CD14-positive monocyte (primary cell): ENCODE measurements around the gene ARHGAP10. TPM values are rescaled to one million over a fixed set of nuclear protein-coding genes. Genes with fewer than 3 reads are reported as not detected.

Source experiments
- DNase-seq, 3 donors: peaks; one replicate each; pipeline ENCODE4 v3.0.0-alpha.2; 2011 to 2022
- H2AFZ ChIP-seq: 2 replicates; pipeline ENCODE4 v1.6.0; 2012; ENCODE audit warnings: mild to moderate bottlenecking, low read depth, low read length, inconsistent platforms; ENCODE audit not compliant: insufficient read depth, poor library complexity, severe bottlenecking
- H3K27ac ChIP-seq, 2 donors: 1 replicate in 1 of 2; 2 replicates in 1 of 2; pipeline ENCODE4 v1.5.1; 2012 to 2013; ENCODE audit warnings: low read length in 2 of 2, control low read depth in 1 of 2, inconsistent platforms in 1 of 2, low read depth in 1 of 2, mild to moderate bottlenecking in 1 of 2
- H3K27me3 ChIP-seq, 2 donors: one replicate each; pipeline versions ENCODE4 v1.6.0 to v1.6.1; 2011 to 2013; ENCODE audit warnings: low read length in 2 of 2; ENCODE audit not compliant: control insufficient read depth in 2 of 2, insufficient read depth in 2 of 2
- H3K36me3 ChIP-seq, 2 donors: replicated peaks in 1 of 2; 1 replicate in 1 of 2; 2 replicates in 1 of 2; pipeline versions ENCODE4 v1.5.1 to v1.6.1; 2012 to 2013; ENCODE audit warnings: low read length in 2 of 2, control low read depth in 1 of 2, inconsistent platforms in 1 of 2, mild to moderate bottlenecking in 1 of 2; ENCODE audit not compliant: insufficient read depth in 2 of 2, control insufficient read depth in 1 of 2
- H3K4me1 ChIP-seq, 2 donors: 1 replicate in 1 of 2; 2 replicates in 1 of 2; pipeline versions ENCODE4 v1.5.1 to v1.6.1; 2012 to 2013; ENCODE audit warnings: low read length in 2 of 2, control low read depth in 1 of 2, inconsistent platforms in 1 of 2, mild to moderate bottlenecking in 1 of 2, moderate library complexity in 1 of 2; ENCODE audit not compliant: insufficient read depth in 2 of 2, control insufficient read depth in 1 of 2
- H3K4me2 ChIP-seq: replicated peaks from 2 replicates; pipeline ENCODE3; 2012; ENCODE audit warnings: low read length, moderate library complexity, mild to moderate bottlenecking; ENCODE audit not compliant: poor library complexity, severe bottlenecking; ENCODE audit errors: extremely low read depth
- H3K4me3 ChIP-seq, 3 experiments: fragments of 200-600 bp in 1 of 3; sonication (generic) in 1 of 3; replicated peaks in 1 of 3; 1 replicate in 2 of 3; 2 replicates in 1 of 3; pipeline ENCODE4 v1.5.1; 2011 to 2013; ENCODE audit warnings: low read length in 3 of 3, mild to moderate bottlenecking in 3 of 3, control low read depth in 2 of 3, low read depth in 2 of 3, inconsistent platforms in 1 of 3, moderate library complexity in 1 of 3
- H3K79me2 ChIP-seq: 2 replicates; pipeline ENCODE4 v1.6.0; 2012; ENCODE audit warnings: mild to moderate bottlenecking, control low read depth, inconsistent platforms, low read length, moderate library complexity; ENCODE audit not compliant: insufficient read depth
- H3K9ac ChIP-seq: 2 replicates; pipeline ENCODE4 v1.6.0; 2017; ENCODE audit warnings: low read length, mild to moderate bottlenecking; ENCODE audit not compliant: insufficient read depth, poor library complexity, severe bottlenecking
- H3K9me3 ChIP-seq, 2 donors: replicated peaks in 1 of 2; 1 replicate in 1 of 2; 2 replicates in 1 of 2; pipeline versions ENCODE4 v1.5.1 to v1.6.1; 2012 to 2013; ENCODE audit warnings: low read length in 2 of 2, control low read depth in 1 of 2; ENCODE audit not compliant: control insufficient read depth in 1 of 2, insufficient read depth in 1 of 2
- H4K20me1 ChIP-seq: 2 replicates; pipeline ENCODE4 v1.6.0; 2012; ENCODE audit warnings: mild to moderate bottlenecking, low read length, control low read depth, moderate library complexity; ENCODE audit not compliant: insufficient read depth
- H3K27ac Mint-ChIP-seq, 7 donors: one replicate each; pipeline ENCODE4 v1.8.0; 2020; ENCODE audit warnings: mild to moderate bottlenecking in 7 of 7, mixed read lengths in 7 of 7, moderate library complexity in 6 of 7, inconsistent platforms in 2 of 7
- H3K27me3 Mint-ChIP-seq, 3 donors: one replicate each; pipeline ENCODE4 v1.8.0; 2021 to 2022; ENCODE audit warnings: low read depth in 3 of 3, mild to moderate bottlenecking in 3 of 3, mixed read lengths in 3 of 3, moderate library complexity in 3 of 3, inconsistent platforms in 1 of 3
- H3K36me3 Mint-ChIP-seq, 2 donors: one replicate each; pipeline ENCODE4 v1.8.0; 2020; ENCODE audit warnings: mixed read lengths in 2 of 2, inconsistent platforms in 1 of 2, mild to moderate bottlenecking in 1 of 2
- H3K4me1 Mint-ChIP-seq: one replicate; pipeline ENCODE4 v1.8.0; 2020; ENCODE audit warnings: mild to moderate bottlenecking, mixed read lengths
- H3K4me3 Mint-ChIP-seq, 2 donors: one replicate each; pipeline ENCODE4 v1.8.0; 2020; ENCODE audit warnings: mild to moderate bottlenecking in 2 of 2, mixed read lengths in 2 of 2, moderate library complexity in 1 of 2
- H3K9me3 Mint-ChIP-seq, 7 donors: one replicate each; pipeline ENCODE4 v1.8.0; 2020 to 2022; ENCODE audit warnings: mixed read lengths in 7 of 7, mild to moderate bottlenecking in 6 of 7, moderate library complexity in 6 of 7, inconsistent platforms in 2 of 7
- CTCF ChIP-seq: fragments of 200-600 bp; IDR thresholded peaks from one replicate; pipeline ENCODE4 v1.8.0; 2022; ENCODE audit warnings: antibody characterized with exemption, mild to moderate bottlenecking
- WGBS: methylation state at CpG from one replicate; pipeline ENCODE4 v1.1.5; 2013; ENCODE audit warnings: missing lambda C conversion rate; ENCODE audit not compliant: insufficient coverage; 5-methylcytosine and 5-hydroxymethylcytosine counted together
- intact Hi-C, 2 donors: fragments of 100-400 bp; cut with micrococcal nuclease; formaldehyde crosslinking; loops; one replicate each; pipeline versions ENCODE4 v1.15.0 to v1.15.1; 2023
- polyA plus RNA-seq, 3 donors: library from polyadenylated mRNA; depleted of rRNA in 1 of 3; unstranded in 2 of 3; stranded (reverse) in 1 of 3; fragments of 300-500 nt in 2 of 3; fragments of >200 nt in 1 of 3; fragmentation: Illumina TruSeq in 2 of 3; gene quantifications; 1 replicate in 2 of 3; 2 replicates in 1 of 3; pipeline ENCODE4 v1.2.3, GENCODE V29; 2012 to 2021

The ARHGAP10 gene
- polyA plus RNA-seq, 3 donors: 1.7 to 4.3 (median 3.0) TPM

- no peaks in the 10 kb centered on the region for H4K20me1 ChIP-seq
- no peak overlapping the region for H3K4me2 ChIP-seq
- H3K9ac ChIP-seq: no peak overlapping the region
- Mint-ChIP-seq H3K27ac (no peak overlapping the region), H3K4me1 (peaks cover 31% of the 10 kb centered on the region), H3K4me3 (no peak overlapping the region), H3K9me3 (peaks cover 0 to 1% (median 0%) of the 10 kb centered on the region in 7 donors), H3K27me3 (peaks cover 0 to 6% (median 2%) of the 10 kb centered on the region in 3 donors), H3K36me3 (peaks cover 3% of the 10 kb centered on the region in 2 donors)
- DNase-seq: no peak
- TF ChIP-seq CTCF: no peak
- H3K4me3 ChIP-seq: no peak overlapping the region
- H3K9me3 ChIP-seq: no peaks in the 10 kb centered on the region
- 100% methylated on average over 5 of the region's 6 CpGs for WGBS
- peaks cover 5% of the 10 kb centered on the region for H3K79me2 ChIP-seq
- H3K27ac ChIP-seq: no peak overlapping the region
- no peaks in the 10 kb centered on the region for H3K27me3 ChIP-seq
- intact Hi-C loops: no loop called here
- H2AFZ ChIP-seq: no peak overlapping the region
- no peaks in the 10 kb centered on the region for H3K36me3 ChIP-seq
- H3K4me1 ChIP-seq: peaks cover 20 to 27% of the 10 kb centered on the region in 2 donors
Measured at GRCh38 chr4:147811878-147812277, 80.0 kb downstream of the ARHGAP10 start.

GRCh38 chr4:147813109-147813773, 81.4 kb downstream of the ARHGAP10 start:
- Mint-ChIP-seq H3K9me3 (peaks cover 0 to 1% (median 0%) of the 10 kb centered on the region in 7 donors), H3K27ac (no peak overlapping the region), H3K27me3 (peaks cover 0 to 5% (median 2%) of the 10 kb centered on the region in 3 donors), H3K4me3 (no peak overlapping the region), H3K36me3 (peaks cover 3% of the 10 kb centered on the region in 2 donors), H3K4me1 (peaks cover 28% of the 10 kb centered on the region)
- WGBS: 98% methylated on average over 6 of the region's 7 CpGs
- DNase-seq: no peak
- H3K4me3 ChIP-seq: no peak overlapping the region
- peaks cover 5% of the 10 kb centered on the region for H3K79me2 ChIP-seq
- peaks cover 20 to 26% of the 10 kb centered on the region in 2 donors for H3K4me1 ChIP-seq
- no peak overlapping the region for H3K27ac ChIP-seq
- H3K36me3 ChIP-seq: no peaks in the 10 kb centered on the region
- H4K20me1 ChIP-seq: no peaks in the 10 kb centered on the region
- no peaks in the 10 kb centered on the region for H3K9me3 ChIP-seq
- no peak overlapping the region for H3K9ac ChIP-seq
- TF ChIP-seq CTCF: no peak
- intact Hi-C loops: no loop called here
- H3K4me2 ChIP-seq: no peak overlapping the region
- H2AFZ ChIP-seq: no peak overlapping the region
- no peaks in the 10 kb centered on the region for H3K27me3 ChIP-seq
